DMS 273 (cell line): ENCODE data around the gene RAC2.

Experiments used
- DNase-seq: peaks from one replicate; lab custom pipeline; 2025; ENCODE audit not compliant: unreplicated experiment; lab: John Stamatoyannopoulos, UW

RAC2 gene

DNA sequence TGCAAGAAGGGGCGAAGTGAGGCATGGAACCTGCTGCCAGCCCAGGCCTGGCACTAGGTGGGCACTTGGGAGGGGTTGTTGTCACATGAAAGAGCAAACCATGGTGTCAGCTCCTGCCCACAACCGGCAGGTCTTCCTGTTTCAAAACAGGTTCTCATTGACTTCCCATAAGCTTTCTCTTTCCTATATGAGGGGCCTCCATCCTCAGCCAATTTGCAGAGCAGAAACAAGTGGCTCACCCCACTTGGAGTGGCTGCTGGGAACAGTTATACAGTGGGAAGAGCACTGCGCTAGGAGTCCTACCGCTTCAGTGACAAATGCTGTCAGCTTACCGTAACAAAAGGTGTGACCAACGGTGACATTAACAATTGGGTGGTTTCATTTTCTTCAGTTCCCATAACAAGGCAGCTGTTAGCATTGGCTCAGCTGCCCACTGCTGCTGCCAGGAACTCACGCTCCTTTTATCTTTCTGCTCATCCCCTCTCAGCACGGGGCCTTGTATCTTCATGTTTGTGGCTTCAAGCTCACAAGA is 21.6 kb downstream of the RAC2 start:
- no peak for DNase-seq

GRCh38 chr22:37221424-37222333 is 22.4 kb downstream of the RAC2 start:
- no peak for DNase-seq

DNA sequence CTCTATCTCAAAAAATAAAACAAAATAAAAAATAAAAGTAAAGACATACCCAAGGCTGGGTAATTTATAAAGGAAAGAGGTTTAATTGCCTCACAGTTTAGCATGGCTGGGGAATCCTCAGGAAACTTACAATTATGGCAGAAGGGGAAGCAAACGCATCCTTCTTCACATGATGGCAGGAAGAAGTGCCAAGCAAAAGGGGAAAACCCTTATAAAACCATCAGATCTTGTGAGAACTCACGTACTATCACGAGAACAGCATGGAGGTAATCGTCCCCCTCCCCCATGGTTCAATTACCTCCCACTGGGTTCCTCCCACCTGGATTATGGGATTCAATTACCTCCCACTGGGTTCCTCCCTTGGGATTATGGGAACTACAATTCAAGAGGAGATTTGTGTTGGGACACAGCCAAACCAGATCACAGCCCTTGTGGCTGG is 23.5 kb downstream of the RAC2 start:
- DNase-seq: no peak

DNA sequence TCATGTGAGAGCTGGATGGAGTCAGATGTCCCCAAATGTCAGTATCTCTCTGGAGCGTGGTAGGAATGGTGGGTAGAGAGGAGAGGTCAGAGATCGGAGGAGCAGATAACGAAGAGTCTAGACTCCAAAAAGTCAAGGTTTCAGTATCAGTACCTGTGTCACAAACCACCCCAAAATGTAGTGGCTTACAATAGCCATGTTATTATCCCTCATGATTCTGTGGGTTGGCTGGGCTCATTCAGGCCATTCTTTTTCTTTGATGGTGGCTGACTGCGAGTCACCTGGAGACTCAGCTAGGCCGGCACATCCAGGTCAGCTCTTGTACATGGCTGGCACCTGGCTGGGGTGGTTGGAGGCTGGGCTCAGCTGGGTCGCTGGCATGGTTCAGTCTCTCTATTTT is 24.5 kb downstream of the RAC2 start:
- DNase-seq: no peak

DNA sequence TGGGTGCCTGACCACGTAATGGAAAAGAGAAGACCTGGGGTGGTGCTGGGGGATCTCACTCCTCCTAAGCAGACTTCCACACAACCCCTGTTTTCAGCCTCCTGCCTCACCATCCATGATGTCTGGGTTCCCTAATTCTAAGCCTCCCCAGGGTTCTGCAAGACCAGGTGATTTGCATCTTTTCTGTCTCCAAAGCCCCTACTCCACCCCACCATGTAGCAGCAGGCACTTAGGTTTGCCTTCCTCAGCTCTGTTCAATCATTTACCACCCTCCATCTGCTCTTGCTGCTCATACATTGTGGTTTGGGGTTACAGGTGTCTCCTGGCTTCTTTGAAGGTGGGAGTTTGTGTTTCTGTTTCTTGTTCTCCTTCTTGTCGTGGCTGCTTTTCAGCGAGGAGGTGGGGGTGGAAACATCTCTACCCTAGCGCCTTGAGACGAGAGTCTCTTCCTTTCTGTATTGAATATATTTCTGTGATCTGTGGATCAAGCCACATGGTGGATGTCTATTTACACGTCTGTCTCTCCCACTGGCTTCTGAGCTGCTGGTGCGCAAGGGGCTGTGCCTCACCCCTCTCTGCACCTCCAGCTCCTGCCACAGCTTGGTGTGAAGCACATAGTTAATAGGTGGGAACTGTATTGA is 25.2 kb downstream of the RAC2 start:
- no peak for DNase-seq

- DNase-seq: no peak
Measured at GRCh38 chr22:37218399-37218770, 25.7 kb downstream of the RAC2 start.

- no peak for DNase-seq
Measured at GRCh38 chr22:37215890-37216289, 28.2 kb downstream of the RAC2 start.

- no peak for DNase-seq
Measured at GRCh38 chr22:37214731-37215030, 29.4 kb downstream of the RAC2 start.

- DNase-seq: no peak
Measured at GRCh38 chr22:37213941-37214730, 29.9 kb downstream of the RAC2 start.

DNA sequence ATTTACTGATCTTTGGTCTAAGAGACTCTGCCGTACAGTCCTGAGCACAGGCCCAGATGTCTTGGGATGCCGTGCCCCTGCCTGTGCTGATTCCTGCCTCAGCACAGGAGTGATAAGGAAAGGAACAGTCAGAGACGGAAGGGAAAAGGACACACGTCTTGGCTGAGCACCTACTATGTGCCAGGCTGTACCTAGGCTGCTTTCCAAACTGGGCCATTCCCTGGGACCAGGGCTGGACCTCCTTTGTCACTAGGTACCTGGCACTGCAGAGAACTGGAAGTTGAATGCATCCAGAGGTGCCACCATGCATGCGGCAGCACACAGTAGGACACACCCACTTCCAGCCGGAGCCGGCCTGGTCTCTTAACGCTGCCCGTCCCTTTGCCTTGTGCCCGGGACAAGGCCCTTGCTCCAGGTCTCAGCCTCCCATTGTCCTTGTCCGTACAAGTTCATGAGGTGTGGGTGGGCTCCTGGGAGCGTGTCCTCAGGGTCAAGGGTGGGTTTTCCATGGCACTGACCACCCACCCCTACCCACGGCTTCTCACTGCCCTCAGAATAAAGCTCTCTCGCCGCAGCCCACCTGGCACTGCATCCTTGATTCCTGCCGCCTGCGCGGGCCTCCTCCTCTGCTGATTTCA is 30.7 kb downstream of the RAC2 start:
- DNase-seq: no peak

- peak; percentile 25 for DNase-seq
Measured at GRCh38 chr22:37212174-37212906, 31.7 kb downstream of the RAC2 start, which contains the start of gene SSTR3. Gene SSTR3, minus strand, starts transcription at chr22:37212477. Its CDS starts 4,674 bp downstream, at chr22:37207803.

- DNase-seq: no peak
Measured at GRCh38 chr22:37211866-37212173, 32.2 kb downstream of the RAC2 start.

GRCh38 chr22:37211075-37211865 is 32.8 kb downstream of the RAC2 start:
- no peak for DNase-seq

- DNase-seq: no peak
Measured at GRCh38 chr22:37210041-37210803, 33.8 kb downstream of the RAC2 start.

- no peak for DNase-seq
Measured at GRCh38 chr22:37209140-37209845, 34.8 kb downstream of the RAC2 start.

- DNase-seq: peak; percentile 40
Measured at GRCh38 chr22:37208401-37209139, 35.5 kb downstream of the RAC2 start.

DNA sequence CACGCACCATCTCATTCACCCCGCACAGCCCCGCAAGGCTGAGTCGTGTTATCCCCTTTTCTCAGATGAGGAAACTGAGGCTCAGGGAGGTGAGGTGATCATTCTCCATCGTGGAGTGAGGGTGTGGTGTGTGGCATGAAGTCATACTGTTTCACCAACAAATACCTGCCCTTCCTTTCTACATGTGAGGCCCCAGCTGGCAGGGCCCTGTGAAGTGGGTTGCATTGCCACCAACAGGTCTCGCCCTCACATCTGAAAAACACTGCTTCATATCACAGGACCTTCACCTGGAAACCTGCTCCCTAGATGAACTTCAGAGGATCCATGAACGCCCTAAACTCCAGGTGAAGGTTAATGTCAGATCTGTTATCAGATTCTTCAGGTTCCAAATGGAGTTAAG is 36.1 kb downstream of the RAC2 start:
- DNase-seq: no peak
